ENCODE results near the gene SNPH. TPM values are rescaled to one million over a fixed set of nuclear protein-coding genes. Genes with fewer than 3 reads are reported as not detected.

Gene SNPH
- total and polyA plus RNA-seq, 2 of the 8 experiments (the other 6 are each of a cell fraction or from before 2014, with no cell fraction given) = 0.98 to 4.9 TPM

GRCh38 chr20:1241456-1241855 is 24.6 kb upstream of the SNPH start:
- FAIRE-seq (no peak), DNase-seq (ENCODE audit: low read depth in 1 of 2, low spot score in 2 of 2) (no peak)
- CTCF ChIA-PET (ENCODE audit: partially characterized antibody) = interaction anchor here (0.6 to 1.5 kb wide), 2 partner anchors 11 to 65 kb away, joined by 3 to 4 read pairs; no protein-coding TSS in a partner anchor
- Histone ChIP-seq H3K9ac (replicated peaks in 1 of 4; ENCODE audit: extremely low read depth in 1 of 4, low read depth in 3 of 4, low read length in 3 of 4) (no peak overlapping the region), H3K23ac (ENCODE audit: insufficient read length) (no peak overlapping the region), H3K79me2 (ENCODE audit: control insufficient read depth in 1 of 2, insufficient read depth in 2 of 2, low read length in 2 of 2) (no peaks in the 10 kb centered on the region), H4K91ac (replicated peaks; ENCODE audit: insufficient read length, low read length) (no peak overlapping the region), H3K18ac (ENCODE audit: extremely low read depth, low read length) (no peak overlapping the region), H4K5ac (ENCODE audit: insufficient read length, low read depth, low read length) (no peak overlapping the region), H3K23me2 (ENCODE audit: low read depth, low read length) (no peaks in the 10 kb centered on the region), H3K27ac (ENCODE audit: low read depth, low read length) (no peak overlapping the region), H4K20me1 (replicated peaks in 1 of 2; ENCODE audit: control insufficient read depth in 1 of 2, insufficient read depth in 2 of 2, low read length in 2 of 2) (no peaks in the 10 kb centered on the region), H2BK120ac (replicated peaks; ENCODE audit: low read depth, low read length) (no peak overlapping the region), H2BK12ac (ENCODE audit: low read depth, low read length) (no peak overlapping the region), H2AK5ac (ENCODE audit: low read depth, low read length) (no peak overlapping the region), H2BK15ac (ENCODE audit: low read length) (no peak overlapping the region), H3K4me1 (replicated peaks in 1 of 4; ENCODE audit: control insufficient read depth in 3 of 4, insufficient read depth in 4 of 4, low read length in 3 of 4) (no peaks in the 10 kb centered on the region), H3K14ac (ENCODE audit: insufficient read length) (no peak overlapping the region), H3K27me3 (replicated peaks in 1 of 4; ENCODE audit: control insufficient read depth in 3 of 4, extremely low read depth in 1 of 4, insufficient read depth in 3 of 4, low read length in 3 of 4) (no peaks in the 10 kb centered on the region), H3K4me3 (ENCODE audit: extremely low read depth in 1 of 4, insufficient read depth in 2 of 4, low read depth in 3 of 4, low read length in 4 of 4) (no peak overlapping the region), H2BK20ac (ENCODE audit: low read length) (no peak overlapping the region), H3K36me3 (ENCODE audit: control insufficient read depth in 2 of 4, insufficient read depth in 4 of 4, low read length in 3 of 4) (no peaks in the 10 kb centered on the region), H4K8ac (ENCODE audit: extremely low read depth, insufficient read depth, low read length) (no peak overlapping the region), H3K4me2 (ENCODE audit: insufficient read depth in 1 of 2, low read depth in 2 of 2, low read length in 2 of 2) (no peak overlapping the region), H2AFZ (ENCODE audit: low read length) (no peak overlapping the region), H3K4ac (replicated peaks; ENCODE audit: insufficient read length, low read depth, low read length) (no peak overlapping the region), H2BK5ac (ENCODE audit: low read depth, low read length) (no peak overlapping the region), H3K56ac (replicated peaks; ENCODE audit: insufficient read length, low read depth, low read length) (no peak overlapping the region), H3K79me1 (ENCODE audit: low read depth, low read length) (no peaks in the 10 kb centered on the region), H3K9me3 (ENCODE audit: insufficient read depth in 2 of 2, low read depth in 1 of 2, low read length in 1 of 2) (no peaks in the 10 kb centered on the region)
- POLR2A ChIA-PET (ENCODE audit: partially characterized antibody) = interaction anchor here (1.0 to 1.1 kb wide), 2 partner anchors 16 to 70 kb away, joined by 3 to 5 read pairs; partner anchors contain the start of gene RAD21L1
- no peak for TF ChIP-seq BRCA1 (IDR thresholded peaks at IDR 0.05; ENCODE audit: low read depth, low read length)

Measured in H1 (cell line).